ENCODE results near the gene GPR3. TPM values are rescaled to one million over a fixed set of nuclear protein-coding genes. Genes with fewer than 3 reads are reported as not detected.

GPR3 gene
- total RNA-seq, 1 experiment from 2014 or later, result 0.98 TPM

DNA sequence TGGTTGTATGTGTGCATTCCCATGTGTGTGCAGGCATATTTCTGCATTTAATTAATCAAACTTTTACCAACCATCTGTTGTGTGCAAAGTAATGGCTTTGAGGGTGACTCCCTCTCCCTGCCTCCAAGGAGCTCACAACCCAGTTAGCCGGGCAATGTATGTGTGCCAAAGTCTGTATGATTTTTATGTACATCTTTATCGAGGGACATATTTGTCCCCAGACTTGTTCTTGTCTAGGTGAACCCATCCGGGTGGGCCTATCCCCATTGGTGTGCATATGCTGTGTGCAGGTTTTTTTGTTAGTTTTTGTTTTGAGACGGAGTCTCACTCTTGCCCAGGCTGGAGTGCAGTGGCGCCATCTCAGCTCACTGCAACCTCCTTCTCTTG is 48.8 kb upstream of the GPR3 start:
- CTCF ChIA-PET, result interaction anchor here (1.6 kb wide), 1 partner anchor 42 kb away, joined by 3 read pairs; no protein-coding TSS in a partner anchor
- Histone ChIP-seq H2AFZ (no peak overlapping the region), H3K4me3 (peak overlapping the region; percentile 70; the same call in 1 of the 2 replicates)

DNA sequence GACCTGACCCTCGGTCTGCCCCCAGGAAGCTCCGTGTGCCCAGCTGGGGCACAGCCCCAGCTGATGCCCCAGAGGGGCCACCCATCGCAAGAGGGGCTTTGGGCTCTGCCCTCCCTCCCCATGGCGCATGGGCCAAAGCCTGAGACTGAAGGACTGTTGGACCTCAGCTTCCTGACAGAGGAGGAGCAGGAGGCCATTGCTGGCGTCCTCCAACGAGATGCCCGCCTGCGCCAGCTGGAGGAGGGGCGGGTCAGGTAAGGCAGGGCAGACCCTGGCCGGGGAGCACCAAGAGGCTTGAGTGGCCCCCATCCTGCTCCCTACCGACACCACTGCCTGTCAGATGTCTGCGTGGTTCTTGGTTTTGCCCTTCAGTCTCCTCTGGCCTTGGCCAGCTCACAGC is 47.1 kb upstream of the GPR3 start:
- H3K9me2 ChIP-seq (ENCODE audit: insufficient read depth), result no peaks in the 10 kb centered on the region
- no peak for DNase-seq
- TF ChIP-seq, protein P1, sequence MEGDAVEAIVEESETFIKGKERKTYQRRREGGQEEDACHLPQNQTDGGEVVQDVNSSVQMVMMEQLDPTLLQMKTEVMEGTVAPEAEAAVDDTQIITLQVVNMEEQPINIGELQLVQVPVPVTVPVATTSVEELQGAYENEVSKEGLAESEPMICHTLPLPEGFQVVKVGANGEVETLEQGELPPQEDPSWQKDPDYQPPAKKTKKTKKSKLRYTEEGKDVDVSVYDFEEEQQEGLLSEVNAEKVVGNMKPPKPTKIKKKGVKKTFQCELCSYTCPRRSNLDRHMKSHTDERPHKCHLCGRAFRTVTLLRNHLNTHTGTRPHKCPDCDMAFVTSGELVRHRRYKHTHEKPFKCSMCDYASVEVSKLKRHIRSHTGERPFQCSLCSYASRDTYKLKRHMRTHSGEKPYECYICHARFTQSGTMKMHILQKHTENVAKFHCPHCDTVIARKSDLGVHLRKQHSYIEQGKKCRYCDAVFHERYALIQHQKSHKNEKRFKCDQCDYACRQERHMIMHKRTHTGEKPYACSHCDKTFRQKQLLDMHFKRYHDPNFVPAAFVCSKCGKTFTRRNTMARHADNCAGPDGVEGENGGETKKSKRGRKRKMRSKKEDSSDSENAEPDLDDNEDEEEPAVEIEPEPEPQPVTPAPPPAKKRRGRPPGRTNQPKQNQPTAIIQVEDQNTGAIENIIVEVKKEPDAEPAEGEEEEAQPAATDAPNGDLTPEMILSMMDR (conservative IDR thresholded peaks at IDR 0.05), result no peak
- TF ChIP-seq EZH2 (IDR thresholded peaks at IDR 0.05; ENCODE audit: low read depth), result no peak
- H3K36me3 ChIP-seq (ENCODE audit: low read depth), result no peaks in the 10 kb centered on the region
- H3K4me2 ChIP-seq, result no peak overlapping the region
- CTCF ChIA-PET, result no interaction called here
- no peaks in the 10 kb centered on the region for H3K9me3 ChIP-seq (ENCODE audit: insufficient read depth, low read depth)
- H4K20me1 ChIP-seq (ENCODE audit: insufficient read depth), result no peaks in the 10 kb centered on the region
- no peak overlapping the region for H2AFZ ChIP-seq
- no TSS peak for BruUV-seq (replicated peaks)
- H3K27me3 ChIP-seq (ENCODE audit: insufficient read depth, low read depth), result no peaks in the 10 kb centered on the region
- POLR2A ChIA-PET (ENCODE audit: unreplicated experiment), result interaction anchor here (0.6 kb wide), 1 partner anchor 1528 kb away, joined by 11 read pairs; no protein-coding TSS in a partner anchor
- H3K4me3 ChIP-seq, result no peak overlapping the region
- no peak overlapping the region for H3K27ac ChIP-seq
- H3K4me1 ChIP-seq (replicated peaks; ENCODE audit: insufficient read depth), result peaks cover 26% of the 10 kb centered on the region
- H3K79me2 ChIP-seq (ENCODE audit: low read depth), result no peaks in the 10 kb centered on the region
- H3F3A ChIP-seq (ENCODE audit: insufficient read depth, low read depth), result peaks cover 20% of the 10 kb centered on the region; the same call in 1 of the 2 replicates
- intact Hi-C loops (cut with micrococcal nuclease; ENCODE audit: unreplicated experiment), result no loop called here

More for the DNA sequence above, 48.8 kb upstream of the GPR3 start:
- peak overlapping the region; percentile 97 for H3K4me2 ChIP-seq
- H3K27me3 ChIP-seq (ENCODE audit: insufficient read depth, low read depth), result no peaks in the 10 kb centered on the region
- peaks cover 23% of the 10 kb centered on the region; the same call in 1 of the 2 replicates for H3F3A ChIP-seq (ENCODE audit: insufficient read depth, low read depth)
- H3K9me3 ChIP-seq (ENCODE audit: insufficient read depth, low read depth), result no peaks in the 10 kb centered on the region
- no peaks in the 10 kb centered on the region for H4K20me1 ChIP-seq (ENCODE audit: insufficient read depth)
- no peak overlapping the region for H3K27ac ChIP-seq
- POLR2A ChIA-PET (ENCODE audit: unreplicated experiment), result interaction anchor here (0.8 kb wide), 1 partner anchor 22 kb away, joined by 4 read pairs; no protein-coding TSS in a partner anchor
- TF ChIP-seq, protein P1 (conservative IDR thresholded peaks at IDR 0.05), result no peak
- no peak for TF ChIP-seq EZH2 (IDR thresholded peaks at IDR 0.05; ENCODE audit: low read depth)
- peaks cover 24% of the 10 kb centered on the region for H3K4me1 ChIP-seq (replicated peaks; ENCODE audit: insufficient read depth)
- intact Hi-C loops (cut with micrococcal nuclease; ENCODE audit: unreplicated experiment), result loop anchor here (1.0 kb wide), 2 partner anchors 21 to 23 kb away; partner anchors contain the start of genes MAP3K6 and TMEM222
- no peaks in the 10 kb centered on the region for H3K36me3 ChIP-seq (ENCODE audit: low read depth)
- H3K79me2 ChIP-seq (ENCODE audit: low read depth), result no peaks in the 10 kb centered on the region
- no TSS peak for BruUV-seq (replicated peaks)
- no peak for DNase-seq
- H3K9me2 ChIP-seq (ENCODE audit: insufficient read depth), result no peaks in the 10 kb centered on the region

DNA sequence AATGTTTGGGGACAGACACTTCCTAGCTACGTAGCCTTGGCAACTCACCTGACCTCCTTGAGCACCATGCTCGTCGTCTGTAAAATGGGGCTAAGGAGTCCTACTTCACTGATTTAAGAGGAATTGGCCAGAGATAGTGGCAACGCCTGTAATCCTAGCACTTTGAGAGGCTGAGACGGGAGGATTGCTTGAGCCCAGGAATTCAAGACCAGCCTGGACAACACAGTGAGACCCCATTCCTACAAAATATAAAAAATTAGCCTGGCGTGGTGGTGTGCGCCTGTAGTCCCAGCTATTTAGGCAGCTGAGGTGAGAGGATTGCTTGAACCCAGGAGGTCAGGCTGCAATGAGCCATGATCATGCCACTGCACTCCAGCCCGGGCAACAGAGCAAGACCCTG is 46.1 kb upstream of the GPR3 start:
- H3F3A ChIP-seq (ENCODE audit: insufficient read depth, low read depth), result peaks cover 11% of the 10 kb centered on the region; the same call in 1 of the 2 replicates
- DNase-seq, result no peak
- H3K36me3 ChIP-seq (ENCODE audit: low read depth), result no peaks in the 10 kb centered on the region
- no peak overlapping the region for H3K4me2 ChIP-seq
- peaks cover 16% of the 10 kb centered on the region for H3K4me1 ChIP-seq (replicated peaks; ENCODE audit: insufficient read depth)
- H3K9me2 ChIP-seq (ENCODE audit: insufficient read depth), result no peaks in the 10 kb centered on the region
- H2AFZ ChIP-seq, result no peak overlapping the region
- no peaks in the 10 kb centered on the region for H3K9me3 ChIP-seq (ENCODE audit: insufficient read depth, low read depth)
- H4K20me1 ChIP-seq (ENCODE audit: insufficient read depth), result no peaks in the 10 kb centered on the region
- no peak overlapping the region for H3K4me3 ChIP-seq
- ChIA-PET POLR2A (ENCODE audit: unreplicated experiment) (no interaction called here), CTCF (no interaction called here)
- no TSS peak for BruUV-seq (replicated peaks)
- no peaks in the 10 kb centered on the region for H3K79me2 ChIP-seq (ENCODE audit: low read depth)
- H3K27me3 ChIP-seq (ENCODE audit: insufficient read depth, low read depth), result no peaks in the 10 kb centered on the region
- no peak for TF ChIP-seq EZH2 (IDR thresholded peaks at IDR 0.05; ENCODE audit: low read depth)
- TF ChIP-seq, protein P1 (conservative IDR thresholded peaks at IDR 0.05), result no peak
- intact Hi-C loops (cut with micrococcal nuclease; ENCODE audit: unreplicated experiment), result no loop called here
- no peak overlapping the region for H3K27ac ChIP-seq
